Liver (tissue), 9 donors: Measurements from ENCODE around the gene C8G. TPM values are rescaled to one million over a fixed set of nuclear protein-coding genes. Genes with fewer than 3 reads are reported as not detected.

Source experiments
- DNase-seq: peaks from one replicate; pipeline ENCODE4 v3.0.0-alpha.2; 2017; ENCODE audit warnings: low spot score
- H3K27ac ChIP-seq, 2 donors: one replicate each; pipeline ENCODE4 v1.7.0; 2013; ENCODE audit warnings: inconsistent platforms in 2 of 2, low read length in 2 of 2, control low read depth in 1 of 2, low read depth in 1 of 2, mild to moderate bottlenecking in 1 of 2
- H3K27me3 ChIP-seq, 4 donors: one replicate each; pipeline versions ENCODE4 v1.6.1 to v1.7.0; 2013; ENCODE audit warnings: low read length in 3 of 4, inconsistent platforms in 1 of 4, mild to moderate bottlenecking in 1 of 4, moderate library complexity in 1 of 4; ENCODE audit not compliant: control insufficient read depth in 4 of 4, insufficient read depth in 4 of 4
- H3K36me3 ChIP-seq, 4 donors: one replicate each; pipeline versions ENCODE4 v1.6.1 to v1.7.0; 2013; ENCODE audit warnings: low read length in 3 of 4, mild to moderate bottlenecking in 3 of 4, low read depth in 1 of 4, moderate library complexity in 1 of 4; ENCODE audit not compliant: control insufficient read depth in 4 of 4, insufficient read depth in 3 of 4
- H3K4me1 ChIP-seq, 4 donors: one replicate each; pipeline versions ENCODE4 v1.6.1 to v1.7.0; 2013; ENCODE audit warnings: low read length in 3 of 4, mild to moderate bottlenecking in 3 of 4, moderate library complexity in 1 of 4; ENCODE audit not compliant: control insufficient read depth in 4 of 4, insufficient read depth in 4 of 4
- H3K4me3 ChIP-seq, 3 donors: one replicate each; pipeline versions ENCODE4 v1.6.1 to v1.7.0; 2013; ENCODE audit warnings: low read length in 3 of 3, control low read depth in 1 of 3, low read depth in 1 of 3, mild to moderate bottlenecking in 1 of 3
- H3K9ac ChIP-seq, 2 donors: one replicate each; pipeline ENCODE4 v1.7.0; 2013; ENCODE audit warnings: low read length in 2 of 2, mild to moderate bottlenecking in 2 of 2, moderate library complexity in 2 of 2, control low read depth in 1 of 2, low read depth in 1 of 2
- H3K9me3 ChIP-seq, 4 donors: one replicate each; pipeline versions ENCODE4 v1.6.1 to v1.7.0; 2013; ENCODE audit warnings: low read length in 3 of 4; ENCODE audit not compliant: control insufficient read depth in 4 of 4
- ATF3 ChIP-seq: IDR thresholded peaks from 2 replicates; pipeline ENCODE4 v1.6.1; 2016; ENCODE audit warnings: antibody characterized with exemption
- CTCF ChIP-seq: fragments of 150-350 bp; IDR thresholded peaks from 2 replicates; pipeline ENCODE4 v1.5.1; 2017; ENCODE audit warnings: improper control_type of control experiment, low read depth, low read length; ENCODE audit not compliant: missing input control
- EGR1 ChIP-seq, 2 donors: IDR thresholded peaks; 2 replicates each; pipeline ENCODE4 v1.6.1; 2016 to 2018; ENCODE audit warnings: antibody characterized with exemption in 2 of 2, low read depth in 2 of 2
- FOXA1 ChIP-seq: IDR thresholded peaks from 2 replicates; pipeline ENCODE4 v1.6.1; 2016; ENCODE audit warnings: antibody characterized with exemption
- GABPA ChIP-seq, 2 donors: IDR thresholded peaks in 1 of 2; conservative IDR thresholded peaks in 1 of 2; 2 replicates each; pipeline ENCODE4 v1.6.1; 2016; ENCODE audit warnings: antibody characterized with exemption in 2 of 2, mild to moderate bottlenecking in 1 of 2, moderate library complexity in 1 of 2
- HNF4A ChIP-seq, 2 donors: conservative IDR thresholded peaks; 2 replicates each; pipeline ENCODE4 v1.6.1; 2016; ENCODE audit warnings: antibody characterized with exemption in 2 of 2, mild to moderate bottlenecking in 2 of 2
- HNF4G ChIP-seq: IDR thresholded peaks from 2 replicates; pipeline ENCODE4 v1.6.1; 2016; ENCODE audit warnings: antibody characterized with exemption
- JUND ChIP-seq, 2 donors: IDR thresholded peaks; 2 replicates each; pipeline ENCODE4 v1.6.1; 2016; ENCODE audit warnings: antibody characterized with exemption in 2 of 2
- MAX ChIP-seq: IDR thresholded peaks from 2 replicates; pipeline ENCODE4 v1.6.1; 2016; ENCODE audit warnings: antibody characterized with exemption
- RAD21 ChIP-seq, 2 donors: IDR thresholded peaks; 2 replicates each; pipeline ENCODE4 v1.6.1; 2016; ENCODE audit warnings: antibody characterized with exemption in 2 of 2, mild to moderate bottlenecking in 2 of 2
- SP1 ChIP-seq: IDR thresholded peaks from 2 replicates; pipeline ENCODE4 v1.6.1; 2018; ENCODE audit warnings: antibody characterized with exemption, mild to moderate bottlenecking
- TAF1 ChIP-seq: conservative IDR thresholded peaks from 2 replicates; pipeline ENCODE4 v1.6.1; 2016; ENCODE audit warnings: antibody characterized with exemption, mild to moderate bottlenecking
- YY1 ChIP-seq: IDR thresholded peaks from 2 replicates; pipeline ENCODE4 v1.6.1; 2016; ENCODE audit warnings: antibody characterized with exemption, mild to moderate bottlenecking
- WGBS: extraction: QIAGEN DNeasy Blood & Tissue Kit; methylation state at CpG from one replicate; pipeline ENCODE4 v1.1.7; 2013; 5-methylcytosine and 5-hydroxymethylcytosine counted together
- polyA plus RNA-seq, 2 donors: library from polyadenylated mRNA; stranded (reverse) in 1 of 2; unstranded in 1 of 2; fragments of 200-250 nt in 1 of 2; fragments of >200 nt in 1 of 2; fragmentation: Nextera tagmentation in 1 of 2; extraction: Ambion mirVana in 1 of 2; gene quantifications; one replicate each; pipeline versions ENCODE4 v1.2.1 to v1.2.3, GENCODE V29; 2013 to 2015
- total RNA-seq, 2 donors: library from RNA; depleted of rRNA; stranded (reverse); fragments of >200 nt; gene quantifications; one replicate each; pipeline ENCODE4 v1.2.3, GENCODE V29; 2014
- TF ChIP-seq, protein P1 (sequence below): IDR thresholded peaks from 2 replicates; pipeline ENCODE4 v1.6.1; 2016; ENCODE audit warnings: antibody characterized with exemption
- donor health status: healthy.
- donor health status: healthy.
- donor health status: healthy.
- donor health status: healthy.
- donor health status: healthy.

C8G gene
- total and polyA plus RNA-seq, 4 donors, result 25.1 to 1,117 (median 607) TPM

GRCh38 chr9:136962163-136962562 lies 17.1 kb downstream of the C8G start (continued):
- no peak for TF ChIP-seq CTCF
- TF ChIP-seq HNF4G, result no peak

- 94% methylated on average over 11 of the region's 11 CpGs for WGBS
- TF ChIP-seq GABPA (IDR thresholded peaks at IDR 0.05 in 1 of 2, conservative IDR thresholded peaks at IDR 0.05 in 1 of 2) (no peak), YY1 (no peak), HNF4G (no peak), ATF3 (no peak), CTCF (no peak)
Measured at GRCh38 chr9:136962701-136963248, 17.7 kb downstream of the C8G start.

GRCh38 chr9:136963341-136963740 lies 18.3 kb downstream of the C8G start:
- Histone ChIP-seq H3K4me1 (peaks cover 0 to 2% (median 0%) of the 10 kb centered on the region in 4 donors), H3K36me3 (no peaks in the 10 kb centered on the region), H3K4me3 (no peak overlapping the region), H3K27ac (no peak overlapping the region), H3K9me3 (no peaks in the 10 kb centered on the region), H3K9ac (no peak overlapping the region), H3K27me3 (no peaks in the 10 kb centered on the region)
- DNase-seq, result no peak
- TF ChIP-seq YY1, result no peak
- TF ChIP-seq RAD21 (IDR thresholded peaks at IDR 0.05), result no peak
- 91% methylated on average over 15 of the region's 15 CpGs for WGBS

More at GRCh38 chr9:136962701-136963248, 17.7 kb downstream of the C8G start:
- H3K27me3 ChIP-seq, result no peaks in the 10 kb centered on the region
- DNase-seq, result no peak
- H3K9me3 ChIP-seq, result no peaks in the 10 kb centered on the region
- H3K9ac ChIP-seq, result no peak overlapping the region
- no peaks in the 10 kb centered on the region for H3K36me3 ChIP-seq
- no peak overlapping the region for H3K4me3 ChIP-seq
- peaks cover 0 to 2% (median 0%) of the 10 kb centered on the region in 4 donors for H3K4me1 ChIP-seq
- H3K27ac ChIP-seq, result no peak overlapping the region

DNA sequence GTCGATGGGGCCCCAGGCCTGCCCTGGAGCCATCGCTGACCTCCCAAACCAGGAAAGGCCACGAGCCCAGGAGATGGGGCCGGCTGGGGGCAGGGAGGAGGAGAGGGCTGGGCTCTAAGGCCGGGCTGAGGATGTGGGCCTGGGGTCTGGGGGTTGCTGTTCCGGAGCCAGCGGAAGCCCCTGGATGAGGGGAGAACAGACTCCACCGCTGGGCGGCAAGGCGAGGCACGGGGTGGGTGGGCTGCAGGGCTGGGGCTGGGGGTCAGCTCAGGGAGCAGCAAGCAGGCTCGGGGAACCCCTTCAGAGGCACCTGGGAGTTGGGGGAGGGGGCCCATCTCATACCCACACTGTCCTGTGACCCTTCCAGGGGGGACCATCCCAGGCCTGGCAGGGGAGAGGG lies 18.7 kb downstream of the C8G start:
- TF ChIP-seq SP1, result no peak
- TF ChIP-seq HNF4A (conservative IDR thresholded peaks at IDR 0.05), result no peak
- TF ChIP-seq, protein P1, sequence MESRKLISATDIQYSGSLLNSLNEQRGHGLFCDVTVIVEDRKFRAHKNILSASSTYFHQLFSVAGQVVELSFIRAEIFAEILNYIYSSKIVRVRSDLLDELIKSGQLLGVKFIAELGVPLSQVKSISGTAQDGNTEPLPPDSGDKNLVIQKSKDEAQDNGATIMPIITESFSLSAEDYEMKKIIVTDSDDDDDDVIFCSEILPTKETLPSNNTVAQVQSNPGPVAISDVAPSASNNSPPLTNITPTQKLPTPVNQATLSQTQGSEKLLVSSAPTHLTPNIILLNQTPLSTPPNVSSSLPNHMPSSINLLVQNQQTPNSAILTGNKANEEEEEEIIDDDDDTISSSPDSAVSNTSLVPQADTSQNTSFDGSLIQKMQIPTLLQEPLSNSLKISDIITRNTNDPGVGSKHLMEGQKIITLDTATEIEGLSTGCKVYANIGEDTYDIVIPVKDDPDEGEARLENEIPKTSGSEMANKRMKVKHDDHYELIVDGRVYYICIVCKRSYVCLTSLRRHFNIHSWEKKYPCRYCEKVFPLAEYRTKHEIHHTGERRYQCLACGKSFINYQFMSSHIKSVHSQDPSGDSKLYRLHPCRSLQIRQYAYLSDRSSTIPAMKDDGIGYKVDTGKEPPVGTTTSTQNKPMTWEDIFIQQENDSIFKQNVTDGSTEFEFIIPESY, result no peak
- no peak for TF ChIP-seq CTCF
- no peak for TF ChIP-seq ATF3
- TF ChIP-seq RAD21 (IDR thresholded peaks at IDR 0.05), result no peak
- no peak for TF ChIP-seq JUND (IDR thresholded peaks at IDR 0.05)
- TF ChIP-seq FOXA1, result no peak
- TF ChIP-seq MAX, result no peak
- TF ChIP-seq HNF4G, result no peak
- no peak for TF ChIP-seq EGR1 (IDR thresholded peaks at IDR 0.05; ENCODE audit: low read depth in 2 of 2)
- no peak for TF ChIP-seq TAF1
- TF ChIP-seq GABPA (IDR thresholded peaks at IDR 0.05 in 1 of 2, conservative IDR thresholded peaks at IDR 0.05 in 1 of 2), result no peak
- no peak for DNase-seq
- H3K27ac ChIP-seq, result no peak overlapping the region
- H3K4me3 ChIP-seq, result no peak overlapping the region
- H3K9ac ChIP-seq, result no peak overlapping the region
- peaks cover 0 to 2% (median 0%) of the 10 kb centered on the region in 4 donors for H3K4me1 ChIP-seq
- H3K27me3 ChIP-seq, result no peaks in the 10 kb centered on the region
- H3K36me3 ChIP-seq, result no peaks in the 10 kb centered on the region
- 91% methylated on average over 12 of the region's 12 CpGs for WGBS
- H3K9me3 ChIP-seq, result no peaks in the 10 kb centered on the region
